Measurements from ENCODE around the gene SIRPA.
"Not testable (repeated sequence)": the region's sequence is repeated elsewhere in the genome, so short reads cannot be mapped to it uniquely, and the experiment has no call there.

The SIRPA gene

GRCh38 chr20:1906361-1907051 lies 11.3 kb downstream of the SIRPA start:
- DNase-seq = no peak

DNA sequence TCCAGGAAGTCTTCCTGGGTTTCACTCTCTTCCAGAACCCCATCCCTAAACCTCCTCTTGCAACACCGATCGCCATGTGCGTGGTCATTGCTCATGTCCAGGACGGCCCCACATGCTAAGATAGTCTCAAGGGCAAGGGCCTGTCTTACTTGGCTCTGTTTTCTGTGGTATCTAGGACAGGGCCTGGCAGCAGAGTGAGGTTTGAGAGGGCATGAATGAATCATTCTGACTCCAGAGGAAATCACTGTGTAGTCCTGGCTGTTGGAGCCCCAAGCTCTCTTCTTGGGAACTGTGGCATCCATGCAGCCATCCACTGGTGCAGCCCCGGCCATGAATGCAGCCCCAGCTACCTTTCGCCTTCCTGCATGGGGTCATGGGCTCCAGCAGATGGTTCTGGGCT lies 12.4 kb downstream of the SIRPA start:
- DNase-seq = no peak

DNA sequence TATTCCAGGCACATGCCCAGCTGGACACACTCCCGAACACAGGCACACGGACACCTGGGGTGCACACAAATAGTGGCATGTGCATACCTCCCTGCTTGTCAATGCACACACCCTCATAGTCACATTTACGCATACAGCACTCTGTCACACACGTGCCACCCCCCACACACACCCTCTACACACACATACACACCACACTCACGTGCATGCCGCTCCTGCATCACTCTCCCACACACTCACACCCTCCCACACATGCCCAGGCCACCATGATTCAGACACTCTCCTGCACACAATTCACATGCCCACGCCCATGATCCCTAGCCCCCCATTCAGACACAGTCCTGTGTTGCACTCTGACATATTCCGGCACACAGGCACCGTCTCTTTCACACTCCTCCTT lies 13.0 kb downstream of the SIRPA start:
- no peak for DNase-seq

DNA sequence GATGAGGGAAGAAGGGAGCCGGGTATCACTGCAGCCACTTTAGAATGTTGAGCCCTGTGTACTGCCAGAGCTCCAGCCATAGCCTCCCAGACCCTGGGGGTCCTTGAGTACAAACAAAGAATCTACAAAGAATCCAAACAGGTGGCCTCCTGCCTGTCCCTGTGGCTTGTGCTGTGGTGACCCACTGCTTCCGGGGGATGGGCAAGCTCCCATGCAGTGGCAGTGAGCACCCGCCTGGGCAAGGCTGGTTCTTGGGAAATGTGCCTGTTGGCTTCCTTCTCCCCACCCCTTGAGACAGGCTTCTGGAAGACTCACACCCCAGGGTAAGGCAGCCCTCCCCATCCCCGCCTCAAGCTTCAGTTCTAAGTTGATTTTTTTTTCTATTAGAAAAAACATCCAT lies 13.9 kb downstream of the SIRPA start:
- DNase-seq = no peak

- no peak for DNase-seq
Observed at GRCh38 chr20:1911536-1911935, 16.3 kb downstream of the SIRPA start.

DNA sequence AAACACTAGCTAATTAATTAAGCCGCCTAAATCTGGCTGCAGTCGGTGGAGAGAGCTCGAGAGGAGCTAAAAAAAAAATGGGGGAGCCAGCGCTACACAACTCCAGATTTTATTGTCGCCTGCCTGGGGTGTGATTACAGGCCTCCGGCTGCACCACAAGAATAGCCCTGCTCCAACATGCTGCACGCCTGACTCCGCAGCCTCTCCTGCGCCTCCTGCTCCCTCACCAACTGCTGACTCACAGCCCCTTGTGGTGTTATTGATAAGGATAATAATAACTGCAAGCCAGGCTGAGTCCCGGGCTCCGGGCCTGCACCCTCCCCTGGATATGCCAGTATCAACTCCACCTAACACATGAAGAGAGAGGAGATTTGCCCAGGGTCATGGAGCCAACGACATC lies 16.8 kb downstream of the SIRPA start:
- DNase-seq = no peak

GRCh38 chr20:1912646-1913045 lies 17.4 kb downstream of the SIRPA start:
- DNase-seq = no peak

- DNase-seq = not testable (repeated sequence)
Observed at GRCh38 chr20:1915233-1915632, 20.0 kb downstream of the SIRPA start.

DNA sequence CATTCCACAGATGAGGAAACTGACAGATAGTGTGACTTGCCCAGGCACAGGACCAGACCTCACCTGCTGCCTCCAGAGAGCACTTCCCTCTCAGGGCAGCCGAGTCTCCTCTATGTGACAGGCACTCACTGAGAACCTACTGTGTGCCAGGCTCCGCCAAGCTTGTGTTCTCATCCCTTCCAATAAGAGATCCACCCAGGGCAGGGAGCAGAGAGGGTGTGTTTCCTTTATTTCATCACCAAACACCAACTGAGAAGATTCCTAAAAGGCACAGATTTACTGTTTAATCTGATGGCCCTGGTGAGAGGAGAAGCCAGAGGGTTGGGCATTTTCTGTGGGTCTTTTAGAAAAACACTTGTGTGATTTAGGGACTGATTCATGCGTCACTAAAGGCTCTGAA lies 20.5 kb downstream of the SIRPA start:
- no peak for DNase-seq

- DNase-seq = no peak
Observed at GRCh38 chr20:1917786-1918185, 22.6 kb downstream of the SIRPA start.

- no peak for DNase-seq
Observed at GRCh38 chr20:1918491-1919165, 23.4 kb downstream of the SIRPA start.

- DNase-seq = no peak
Observed at GRCh38 chr20:1920252-1920651, 25.0 kb downstream of the SIRPA start.

GRCh38 chr20:1920826-1921225 lies 25.6 kb downstream of the SIRPA start:
- DNase-seq = no peak

GRCh38 chr20:1921985-1922384 lies 26.8 kb downstream of the SIRPA start:
- not testable (repeated sequence) for DNase-seq

DNA sequence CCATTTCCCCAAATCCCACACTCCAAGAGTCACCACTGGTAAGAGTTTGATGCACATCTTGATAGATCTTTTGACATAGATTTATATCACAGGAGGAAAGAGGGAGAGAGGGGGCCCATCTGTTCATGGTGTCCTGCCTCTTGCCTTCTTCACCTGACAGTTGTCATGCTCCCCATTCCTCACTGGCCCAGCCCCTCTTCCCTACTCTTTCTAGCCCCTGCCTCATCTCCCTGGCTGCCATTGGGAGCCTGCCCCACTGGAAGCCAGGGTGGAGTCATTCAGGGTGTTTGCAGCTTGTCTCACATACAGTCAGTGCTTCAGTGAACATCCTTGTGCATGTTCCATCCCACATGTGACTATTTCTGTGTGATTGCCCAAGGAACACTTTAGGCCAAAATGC lies 27.6 kb downstream of the SIRPA start:
- no peak for DNase-seq

DNA sequence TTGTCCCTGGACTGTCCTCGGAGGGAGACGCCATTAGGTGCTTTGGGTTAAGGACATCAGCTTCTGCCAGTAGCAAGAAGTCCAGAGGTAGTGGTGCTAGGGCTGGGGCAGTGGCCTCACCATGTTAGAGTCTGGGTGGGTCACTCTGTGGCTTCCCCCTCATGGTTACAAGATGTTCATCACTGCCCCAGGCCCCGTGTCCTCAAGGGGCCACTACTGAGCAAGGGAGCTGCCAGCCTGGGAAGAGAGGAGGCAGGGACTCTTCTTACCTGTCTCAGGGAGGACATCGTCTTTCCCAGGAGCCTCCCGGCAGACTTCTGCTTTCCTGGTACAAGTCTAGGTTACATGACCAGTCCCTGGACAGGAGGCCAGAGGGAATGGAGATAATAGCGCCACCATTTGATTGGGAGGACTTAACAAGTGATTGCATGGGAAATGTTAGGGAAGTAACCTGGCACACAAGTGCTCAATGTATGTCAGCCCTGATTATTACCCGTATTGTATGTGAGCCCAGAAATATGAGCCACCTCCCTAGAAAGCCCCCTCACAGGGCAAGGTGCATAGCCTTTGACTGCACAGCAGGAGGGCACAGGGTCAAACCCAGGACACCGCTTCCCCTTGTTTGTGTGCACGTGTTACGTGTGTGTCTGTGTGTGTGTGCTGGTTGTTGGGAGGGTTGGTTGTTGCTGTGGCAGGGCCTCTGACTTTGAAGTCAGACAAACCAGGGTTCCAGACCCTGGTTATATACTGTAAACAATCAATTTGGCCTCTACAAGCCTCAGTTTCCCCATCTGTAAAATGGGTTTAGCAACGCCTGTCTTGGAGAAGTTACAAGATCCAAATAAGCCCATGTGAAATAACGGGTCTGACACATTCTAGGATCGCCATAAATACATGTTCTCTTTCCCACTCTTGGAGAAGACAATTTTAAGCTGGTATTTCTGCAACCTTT lies 30.0 kb downstream of the SIRPA start:
- no peak for DNase-seq

DNA sequence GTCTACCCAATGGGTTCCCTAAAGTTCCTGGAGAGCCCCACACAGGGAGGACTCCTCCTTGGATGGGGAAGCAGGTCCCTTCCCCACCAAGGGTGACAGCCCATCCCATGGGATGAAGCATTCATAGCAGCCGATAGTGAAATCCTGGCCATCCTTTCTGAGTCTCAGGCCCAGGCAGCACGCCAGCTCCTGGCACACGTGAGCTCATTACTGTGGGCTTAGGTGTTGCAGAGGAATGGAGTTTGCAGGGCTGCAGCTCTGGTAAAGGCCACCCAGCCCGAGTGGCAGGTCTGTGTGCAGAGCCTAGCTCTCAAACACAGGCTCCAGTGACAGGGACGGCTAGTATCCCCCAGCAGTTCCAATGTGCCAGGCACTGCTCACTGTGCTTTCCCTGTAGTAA lies 31.0 kb downstream of the SIRPA start:
- DNase-seq = no peak

DNA sequence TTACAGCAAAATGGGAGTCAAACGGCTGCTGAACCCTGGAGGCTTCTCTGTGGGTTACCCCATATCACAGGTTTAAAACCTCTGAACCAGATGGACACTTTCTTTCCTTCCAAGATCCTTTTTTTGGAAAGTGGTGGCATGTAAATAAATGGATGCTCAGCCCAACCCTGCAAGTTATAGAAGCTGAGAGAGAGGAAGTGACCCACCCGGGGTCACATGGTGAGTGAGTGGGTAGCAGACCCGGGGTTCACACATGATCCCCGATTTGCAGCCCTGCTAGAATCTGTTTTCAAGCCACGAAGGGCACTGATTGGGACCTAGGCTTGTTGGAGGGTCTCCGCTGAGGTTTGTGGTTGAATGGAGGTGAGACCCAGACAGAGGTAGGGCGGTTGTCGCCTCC lies 32.0 kb downstream of the SIRPA start:
- DNase-seq = no peak

GRCh38 chr20:1928154-1928553 lies 32.9 kb downstream of the SIRPA start:
- no peak for DNase-seq

DNA sequence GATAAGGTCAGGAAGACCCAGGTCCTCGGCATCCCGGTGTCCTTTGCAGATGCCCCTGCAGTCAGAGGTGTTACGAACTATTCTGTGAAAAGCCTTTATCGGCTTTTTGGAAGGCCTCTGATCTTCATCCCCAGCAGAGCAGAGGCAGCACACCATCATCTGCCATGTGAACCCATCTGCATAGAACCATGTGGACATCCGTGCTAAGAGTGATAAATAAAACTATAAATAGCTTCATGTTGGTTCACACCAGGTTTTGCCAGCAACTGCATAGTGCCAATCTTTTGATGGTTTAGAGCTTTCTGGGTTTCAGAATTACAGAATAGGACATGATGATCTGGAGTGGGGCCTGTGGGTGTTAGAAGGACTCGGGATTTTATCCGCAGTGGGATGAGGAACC lies 33.6 kb downstream of the SIRPA start:
- DNase-seq = no peak

DNA sequence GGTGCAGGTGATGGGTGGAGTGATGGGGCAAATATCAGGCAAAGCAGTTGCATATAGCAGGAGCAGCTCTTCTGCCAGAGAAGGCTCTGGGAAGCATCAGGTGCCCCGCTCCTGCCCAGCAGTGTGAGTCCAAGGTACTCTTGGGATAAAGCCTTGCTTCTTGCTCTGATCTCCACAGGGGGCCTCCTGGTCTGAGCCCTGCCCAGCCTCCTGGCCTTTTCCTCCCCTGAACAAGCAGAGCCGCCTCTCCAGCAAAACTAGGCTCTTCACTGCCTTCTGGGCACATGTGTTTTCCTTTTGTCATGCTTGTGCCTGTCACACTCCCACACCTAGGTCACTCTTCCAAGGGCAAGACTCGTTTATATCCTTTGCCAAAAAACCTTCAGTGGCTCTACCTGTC lies 34.3 kb downstream of the SIRPA start:
- DNase-seq = no peak

DNA sequence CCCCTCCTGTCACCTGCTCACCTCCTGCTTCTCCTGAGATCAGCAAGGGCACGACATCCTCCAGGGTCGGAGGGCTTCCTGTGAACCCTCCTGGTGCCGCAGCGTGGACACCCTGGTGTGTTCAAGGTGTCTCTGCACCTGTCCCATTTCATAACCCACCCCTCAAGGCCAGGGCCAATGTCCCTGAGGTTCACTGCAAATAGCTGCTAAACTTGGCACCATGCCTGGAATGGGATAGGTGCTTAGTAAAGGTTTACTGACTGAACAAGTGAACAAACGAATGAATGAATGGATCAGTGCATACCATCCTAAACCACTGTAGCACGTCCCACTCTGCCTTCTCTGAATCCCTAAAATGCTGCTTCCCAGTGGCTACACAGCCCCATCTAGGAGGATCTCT lies 35.0 kb downstream of the SIRPA start:
- no peak for DNase-seq

DNA sequence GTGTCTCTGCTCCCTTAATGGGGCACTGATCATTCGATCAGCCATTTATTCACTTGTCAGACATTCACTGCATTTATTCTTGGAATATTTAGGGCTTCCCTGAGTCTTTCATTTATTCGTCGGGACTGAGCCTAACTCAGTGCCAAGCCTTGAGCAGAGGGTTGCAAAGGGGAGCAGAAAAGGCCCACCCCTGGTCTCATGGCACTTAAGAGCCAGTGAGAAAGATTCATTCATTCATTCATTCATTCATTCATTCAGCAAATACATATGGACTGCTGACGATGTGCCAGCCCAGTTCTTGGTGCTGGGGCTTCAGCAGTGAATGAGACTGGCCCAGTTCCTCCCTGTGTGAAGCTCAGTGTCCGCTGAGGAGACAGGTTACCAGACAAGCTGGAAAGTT lies 36.6 kb downstream of the SIRPA start:
- DNase-seq = no peak
